GM13977 (cell line): ENCODE measurements around the gene SPAG9.

Experiments used
- DNase-seq: peaks from one replicate; pipeline ENCODE4 v3.0.0; 2012; ENCODE audit warnings: low spot score
- CTCF ChIP-seq: IDR thresholded peaks from 2 replicates; pipeline ENCODE4 v1.5.1; 2012; ENCODE audit warnings: mild to moderate bottlenecking, control low read depth; ENCODE audit not compliant: insufficient read depth; ENCODE audit errors: extremely low read depth, missing control alignments
- in situ Hi-C: fragments of 300-500 bp; cut with MboI; formaldehyde crosslinking; loops from one replicate; pipeline ENCODE4 v1.12.0; 2022; ENCODE audit warnings: low sequenced_read_pairs, low pct_unique_long_range_greater_than_20kb, mixed read lengths, inconsistent platforms; ENCODE audit not compliant: unreplicated experiment

Gene SPAG9

GRCh38 chr17:51120739-51121619, at the start of gene SPAG9:
SPAG9 (minus strand) TSS chr17:51120868; CDS start chr17:51120656, 212 bp downstream.
- no peak for TF ChIP-seq CTCF
- in situ Hi-C loops: no loop called here
- peak; percentile 99 for DNase-seq

GRCh38 chr17:51169340-51169739, 48.7 kb upstream of the SPAG9 start:
- DNase-seq: no peak
- no peak for TF ChIP-seq CTCF
- in situ Hi-C loops: no loop called here

GRCh38 chr17:51166987-51167931, 46.6 kb upstream of the SPAG9 start:
- DNase-seq: peak; percentile 90

GRCh38 chr17:51166198-51166986, 45.7 kb upstream of the SPAG9 start, which contains the start of gene NME2:
NME2 (plus strand) TSS chr17:51166411; CDS start chr17:51166831, 420 bp downstream.
- DNase-seq: peak; percentile 96
- no peak for TF ChIP-seq CTCF
- in situ Hi-C loops: no loop called here

More at GRCh38 chr17:51166987-51167931, 46.6 kb upstream of the SPAG9 start:
- in situ Hi-C loops: no loop called here
- peak; percentile 80 for TF ChIP-seq CTCF

DNA sequence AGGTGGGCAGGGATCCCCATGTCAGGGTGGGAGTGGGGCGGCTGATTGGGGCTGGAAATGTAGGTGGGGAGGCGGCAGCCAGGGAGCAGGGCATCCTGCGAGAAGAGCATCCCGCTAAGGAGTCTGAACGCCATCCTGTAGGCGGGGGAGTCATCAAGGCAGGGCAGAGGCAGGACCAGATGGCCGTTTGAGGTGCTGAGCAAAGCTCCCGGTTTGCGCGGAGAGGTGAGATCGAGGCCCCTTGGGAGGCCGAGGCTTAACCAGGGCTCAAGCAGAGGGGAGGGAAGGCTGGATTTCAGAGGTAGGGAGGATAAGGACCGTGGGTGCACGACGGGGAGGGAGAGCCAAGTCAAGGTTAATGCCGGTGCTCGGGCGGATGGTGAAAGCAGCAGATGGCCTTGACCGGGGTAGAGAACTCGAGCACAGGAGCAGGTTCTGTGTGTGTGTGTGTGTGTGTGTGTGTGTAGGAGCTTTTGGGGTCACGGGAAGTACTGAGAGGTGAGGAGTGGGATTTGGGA, 45.1 kb upstream of the SPAG9 start:
- TF ChIP-seq CTCF: no peak
- DNase-seq: no peak
- in situ Hi-C loops: no loop called here
